ENCODE measurements around the gene SLC10A7. TPM values are rescaled to one million over a fixed set of nuclear protein-coding genes. Genes with fewer than 3 reads are reported as not detected.

The SLC10A7 gene
- total RNA-seq, 3 donors from 2014 or later (not counting 1 experiment from before 2014, with no cell fraction given), result 16.0 to 29.4 (median 26.3) TPM

GRCh38 chr4:146333187-146333894 lies 188.4 kb downstream of the SLC10A7 start:
- intact Hi-C loops (cut with micrococcal nuclease), result no loop called here
- 22% methylated on average over 3 of the region's 4 CpGs for WGBS (ENCODE audit: insufficient coverage)
- H3K36me3 Mint-ChIP-seq, result no peaks in the 10 kb centered on the region
- DNase-seq, result no peak
- H3K4me3 Mint-ChIP-seq, result no peak overlapping the region
- no peak overlapping the region for H3K27ac ChIP-seq (ENCODE audit: low read length)
- H3K4me1 Mint-ChIP-seq, result no peaks in the 10 kb centered on the region
- H3K36me3 ChIP-seq (ENCODE audit: control insufficient read depth, insufficient read depth, low read length), result no peaks in the 10 kb centered on the region
- H3K4me1 ChIP-seq (ENCODE audit: control insufficient read depth, insufficient read depth, low read length), result no peaks in the 10 kb centered on the region
- H3K27ac Mint-ChIP-seq, result no peak overlapping the region
- peak in 2 of 3 donors; percentile 43 to 61 for ATAC-seq
- H3K9me3 ChIP-seq (ENCODE audit: control insufficient read depth, insufficient read depth, low read length), result no peaks in the 10 kb centered on the region
- no peaks in the 10 kb centered on the region for H3K27me3 Mint-ChIP-seq (ENCODE audit: low read depth in 2 of 2)
- no peaks in the 10 kb centered on the region for H3K27me3 ChIP-seq (ENCODE audit: control insufficient read depth, insufficient read depth, low read length)
- H3K4me3 ChIP-seq (ENCODE audit: low read length), result no peak overlapping the region
- no peaks in the 10 kb centered on the region for H3K9me3 Mint-ChIP-seq
- no peak for TF ChIP-seq CTCF (IDR thresholded peaks at IDR 0.05)

GRCh38 chr4:146330392-146330791 lies 191.3 kb downstream of the SLC10A7 start:
- intact Hi-C loops (cut with micrococcal nuclease), result no loop called here
- Mint-ChIP-seq H3K36me3 (no peaks in the 10 kb centered on the region), H3K4me1 (no peaks in the 10 kb centered on the region), H3K27ac (no peak overlapping the region), H3K4me3 (no peak overlapping the region), H3K9me3 (no peaks in the 10 kb centered on the region), H3K27me3 (ENCODE audit: low read depth in 2 of 2) (no peaks in the 10 kb centered on the region)
- ATAC-seq (no peak), DNase-seq (no peak)
- WGBS (ENCODE audit: insufficient coverage), result 92% methylated on average over 3 of the region's 4 CpGs
- Histone ChIP-seq H3K27me3 (ENCODE audit: control insufficient read depth, insufficient read depth, low read length) (no peaks in the 10 kb centered on the region), H3K27ac (ENCODE audit: low read length) (no peak overlapping the region), H3K4me1 (ENCODE audit: control insufficient read depth, insufficient read depth, low read length) (no peaks in the 10 kb centered on the region), H3K4me3 (ENCODE audit: low read length) (no peak overlapping the region), H3K36me3 (ENCODE audit: control insufficient read depth, insufficient read depth, low read length) (no peaks in the 10 kb centered on the region), H3K9me3 (ENCODE audit: control insufficient read depth, insufficient read depth, low read length) (no peaks in the 10 kb centered on the region)
- TF ChIP-seq CTCF (IDR thresholded peaks at IDR 0.05), result no peak

- H3K4me1 Mint-ChIP-seq, result no peaks in the 10 kb centered on the region
- Histone ChIP-seq H3K4me3 (ENCODE audit: low read length) (no peak overlapping the region), H3K36me3 (ENCODE audit: control insufficient read depth, insufficient read depth, low read length) (no peaks in the 10 kb centered on the region), H3K27ac (ENCODE audit: low read length) (no peak overlapping the region), H3K9me3 (ENCODE audit: control insufficient read depth, insufficient read depth, low read length) (no peaks in the 10 kb centered on the region), H3K27me3 (ENCODE audit: control insufficient read depth, insufficient read depth, low read length) (no peaks in the 10 kb centered on the region), H3K4me1 (ENCODE audit: control insufficient read depth, insufficient read depth, low read length) (no peaks in the 10 kb centered on the region)
- DNase-seq (no peak), ATAC-seq (no peak)
- H3K27me3 Mint-ChIP-seq (ENCODE audit: low read depth in 2 of 2), result no peaks in the 10 kb centered on the region
- no peak for TF ChIP-seq CTCF (IDR thresholded peaks at IDR 0.05)
- intact Hi-C loops (cut with micrococcal nuclease), result no loop called here
- H3K9me3 Mint-ChIP-seq, result no peaks in the 10 kb centered on the region
- no peak overlapping the region for H3K4me3 Mint-ChIP-seq
- no peak overlapping the region for H3K27ac Mint-ChIP-seq
- H3K36me3 Mint-ChIP-seq, result no peaks in the 10 kb centered on the region
Observed at GRCh38 chr4:146329050-146329716, 192.6 kb downstream of the SLC10A7 start.
